Ectodermal cell (in vitro differentiated cells): Measurements from ENCODE around the gene CFAP100.

ENCODE experiments used
- H3K27ac ChIP-seq: 2 replicates; pipeline ENCODE4 v1.7.0; 2013; ENCODE audit warnings: mild to moderate bottlenecking, low read depth, low read length; ENCODE audit not compliant: insufficient read depth, poor library complexity, severe bottlenecking
- H3K27me3 ChIP-seq: 2 replicates; pipeline ENCODE4 v1.7.0; 2013; ENCODE audit warnings: mild to moderate bottlenecking, low read length; ENCODE audit not compliant: insufficient read depth, control insufficient read depth, poor library complexity, severe bottlenecking
- H3K36me3 ChIP-seq: one replicate; pipeline ENCODE4 v1.7.0; 2013; ENCODE audit warnings: low read length; ENCODE audit not compliant: control insufficient read depth, insufficient read depth
- H3K4me1 ChIP-seq: one replicate; pipeline ENCODE4 v1.7.0; 2013; ENCODE audit warnings: low read length; ENCODE audit not compliant: control insufficient read depth, insufficient read depth
- H3K4me3 ChIP-seq: 2 replicates; pipeline ENCODE4 v1.7.0; 2013; ENCODE audit warnings: low read depth, low read length, control low read depth; ENCODE audit not compliant: insufficient read depth
- H3K9me3 ChIP-seq: 2 replicates; pipeline ENCODE4 v1.7.0; 2013; ENCODE audit warnings: mild to moderate bottlenecking, low read length, moderate library complexity; ENCODE audit not compliant: control insufficient read depth
- WGBS, 2 experiments: methylation state at CpG; one replicate each; pipeline ENCODE4 v1.1.7; 2013; ENCODE audit warnings: missing lambda C conversion rate in 2 of 2; 5-methylcytosine and 5-hydroxymethylcytosine counted together

CFAP100 gene

GRCh38 chr3:126442094-126442855 is 47.6 kb downstream of the CFAP100 start:
- WGBS, 2 experiments, result 96 to 97% methylated on average over 13 of the region's 13 CpGs
- Histone ChIP-seq H3K4me3 (no peak overlapping the region), H3K27me3 (no peaks in the 10 kb centered on the region), H3K9me3 (no peaks in the 10 kb centered on the region), H3K4me1 (peaks cover 26% of the 10 kb centered on the region), H3K27ac (no peak overlapping the region), H3K36me3 (no peaks in the 10 kb centered on the region)

- H3K9me3 ChIP-seq, result no peaks in the 10 kb centered on the region
- H3K27ac ChIP-seq, result no peak overlapping the region
- H3K36me3 ChIP-seq, result no peaks in the 10 kb centered on the region
- H3K27me3 ChIP-seq, result no peaks in the 10 kb centered on the region
- 86 to 88% methylated on average over 3 of the region's 3 CpGs for WGBS, 2 experiments
- no peak overlapping the region for H3K4me3 ChIP-seq
- peaks cover 26% of the 10 kb centered on the region for H3K4me1 ChIP-seq
Measured at GRCh38 chr3:126442856-126443242, 48.1 kb downstream of the CFAP100 start.

- Histone ChIP-seq H3K36me3 (peaks cover 4% of the 10 kb centered on the region), H3K4me1 (peaks cover 15% of the 10 kb centered on the region), H3K9me3 (no peaks in the 10 kb centered on the region), H3K27ac (no peak overlapping the region), H3K27me3 (no peaks in the 10 kb centered on the region), H3K4me3 (no peak overlapping the region)
- WGBS, 2 experiments, result 92 to 95% methylated on average over 5 of the region's 5 CpGs
Measured at GRCh38 chr3:126445506-126445905, 50.8 kb downstream of the CFAP100 start.

DNA sequence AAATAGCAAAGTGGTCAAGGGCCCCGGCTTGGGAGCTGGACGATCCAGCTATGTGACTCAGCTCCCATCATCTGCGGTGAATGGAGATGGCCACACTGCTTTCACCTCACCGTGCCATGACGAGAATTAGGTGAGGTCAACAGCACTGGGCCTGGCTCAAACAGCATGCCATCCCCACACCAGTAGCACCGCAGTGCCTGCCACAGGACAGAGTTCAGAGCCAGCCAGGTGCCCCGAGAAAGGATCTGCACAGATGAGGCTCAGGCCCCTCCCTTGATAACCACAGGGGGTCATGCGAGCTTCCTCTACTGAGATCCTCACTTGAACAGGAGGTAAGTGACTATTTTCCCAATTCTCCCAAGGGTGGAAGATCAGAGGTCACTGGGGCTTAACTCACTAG is 51.6 kb downstream of the CFAP100 start:
- H3K36me3 ChIP-seq, result peaks cover 4% of the 10 kb centered on the region
- H3K27me3 ChIP-seq, result no peaks in the 10 kb centered on the region
- H3K9me3 ChIP-seq, result no peaks in the 10 kb centered on the region
- WGBS, 2 experiments, result 85 to 90% methylated on average over 8 of the region's 8 CpGs
- no peak overlapping the region for H3K4me3 ChIP-seq
- H3K27ac ChIP-seq, result no peak overlapping the region
- peaks cover 7% of the 10 kb centered on the region for H3K4me1 ChIP-seq

GRCh38 chr3:126446791-126447190 is 52.1 kb downstream of the CFAP100 start:
- no peaks in the 10 kb centered on the region for H3K9me3 ChIP-seq
- no peaks in the 10 kb centered on the region for H3K27me3 ChIP-seq
- peaks cover 4% of the 10 kb centered on the region for H3K36me3 ChIP-seq
- H3K4me3 ChIP-seq, result no peak overlapping the region
- H3K4me1 ChIP-seq, result peaks cover 2% of the 10 kb centered on the region
- 41 to 52% methylated on average over 1 to 2 of the region's 2 CpGs for WGBS, 2 experiments
- no peak overlapping the region for H3K27ac ChIP-seq

DNA sequence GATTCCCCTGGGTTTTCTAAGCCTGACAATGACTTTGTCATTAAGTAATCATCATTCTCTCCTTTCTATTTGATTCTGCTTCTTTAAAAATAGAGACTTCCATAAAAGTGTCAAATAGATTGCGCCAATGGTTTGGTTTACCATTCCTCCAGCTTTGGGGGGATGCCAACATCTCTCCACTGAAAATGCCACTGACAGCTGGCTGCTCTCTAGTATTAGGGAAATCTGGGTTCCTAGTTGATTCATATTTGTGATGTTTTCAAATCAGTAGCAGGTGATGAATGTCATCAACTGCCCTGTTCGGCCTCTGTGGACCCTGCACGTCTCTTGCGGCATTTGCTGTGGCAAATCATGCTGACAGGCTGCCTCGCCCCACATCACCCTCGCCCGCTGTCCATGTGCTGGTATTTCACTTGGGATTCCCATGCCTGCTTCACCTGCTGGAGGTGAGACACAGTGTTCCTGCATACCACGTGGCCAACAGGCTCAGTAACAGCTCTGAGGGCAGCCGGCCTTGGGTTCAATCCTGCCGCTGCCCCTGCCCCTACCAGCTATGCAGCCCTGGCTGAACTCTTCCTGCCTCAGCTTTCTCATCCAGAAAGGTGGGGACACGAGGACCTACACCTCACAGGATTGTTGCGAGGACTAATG is 52.9 kb downstream of the CFAP100 start:
- Histone ChIP-seq H3K4me3 (no peak overlapping the region), H3K27ac (no peak overlapping the region)

DNA sequence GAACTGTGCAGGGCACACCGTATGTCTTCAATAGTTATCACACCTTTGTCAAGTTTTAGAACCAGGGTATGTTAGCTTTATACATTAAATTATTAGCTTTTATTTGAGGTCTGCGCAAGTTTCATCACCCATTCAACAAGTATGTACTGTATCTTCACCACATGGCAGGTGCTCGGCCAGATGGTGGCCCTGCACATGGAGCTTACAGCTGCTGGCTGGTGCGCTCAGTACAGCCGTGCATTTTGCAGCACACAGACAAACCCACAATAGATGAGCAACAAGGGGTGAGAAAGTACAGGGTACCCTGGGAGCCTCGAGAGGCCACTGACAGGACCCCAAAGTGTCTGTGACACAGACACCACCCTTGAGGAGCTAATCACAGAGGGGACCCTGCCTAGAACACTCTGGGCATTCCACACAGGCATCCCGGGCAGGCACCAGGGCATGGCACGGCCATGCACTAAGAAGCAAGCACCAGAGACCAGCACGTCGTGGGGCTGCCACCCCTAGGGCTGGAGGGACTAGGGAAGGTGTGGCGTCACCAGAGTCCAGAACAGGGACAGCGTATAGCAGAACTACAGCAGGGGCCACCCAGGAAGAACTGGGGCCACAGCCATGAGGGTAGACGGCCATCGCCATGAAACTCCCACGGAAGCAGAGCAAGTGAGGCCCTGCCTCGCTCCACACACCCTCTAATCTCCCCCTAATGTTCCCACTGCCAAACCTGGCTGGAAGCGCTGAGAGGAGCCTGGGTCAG is 53.6 kb downstream of the CFAP100 start:
- H3K27ac ChIP-seq, result no peak overlapping the region
- H3K4me3 ChIP-seq, result no peak overlapping the region
- no peaks in the 10 kb centered on the region for H3K9me3 ChIP-seq
- peaks cover 4% of the 10 kb centered on the region for H3K36me3 ChIP-seq
- WGBS, 2 experiments, result 95 to 96% methylated on average over 17 of the region's 17 CpGs
- H3K27me3 ChIP-seq, result no peaks in the 10 kb centered on the region
- no peaks in the 10 kb centered on the region for H3K4me1 ChIP-seq

More for the DNA sequence above, 52.9 kb downstream of the CFAP100 start:
- no peaks in the 10 kb centered on the region for H3K9me3 ChIP-seq
- WGBS, 2 experiments, result 90 to 94% methylated on average over 12 of the region's 12 CpGs
- no peaks in the 10 kb centered on the region for H3K27me3 ChIP-seq
- H3K4me1 ChIP-seq, result no peaks in the 10 kb centered on the region
- H3K36me3 ChIP-seq, result peaks cover 4% of the 10 kb centered on the region

DNA sequence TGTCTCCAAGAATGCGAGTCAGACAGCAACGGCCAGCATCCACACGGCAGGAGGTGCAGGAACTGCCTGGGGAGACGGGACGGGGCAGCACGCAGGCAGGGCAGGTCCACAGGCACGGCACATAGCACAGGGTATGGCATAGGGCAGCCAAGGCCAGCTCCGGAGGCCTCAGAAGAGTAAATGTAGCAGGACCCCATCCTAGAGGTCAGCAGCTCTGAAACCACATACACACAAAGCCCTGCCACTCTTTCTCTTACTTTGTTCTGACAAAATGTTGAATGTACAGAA is 54.1 kb downstream of the CFAP100 start:
- Histone ChIP-seq H3K4me3 (no peak overlapping the region), H3K9me3 (no peaks in the 10 kb centered on the region), H3K36me3 (peaks cover 4% of the 10 kb centered on the region), H3K27me3 (no peaks in the 10 kb centered on the region), H3K27ac (no peak overlapping the region), H3K4me1 (no peaks in the 10 kb centered on the region)
- 88 to 89% methylated on average over 8 of the region's 8 CpGs for whole genome bisulfite sequencing, 2 experiments

GRCh38 chr3:126449621-126450051 is 54.9 kb downstream of the CFAP100 start:
- Histone ChIP-seq H3K27ac (no peak overlapping the region), H3K36me3 (peaks cover 4% of the 10 kb centered on the region), H3K27me3 (no peaks in the 10 kb centered on the region), H3K9me3 (no peaks in the 10 kb centered on the region), H3K4me1 (no peaks in the 10 kb centered on the region), H3K4me3 (no peak overlapping the region)
- 90 to 93% methylated on average over 11 of the region's 11 CpGs for WGBS, 2 experiments

- Histone ChIP-seq H3K9me3 (no peaks in the 10 kb centered on the region), H3K27me3 (no peaks in the 10 kb centered on the region), H3K36me3 (peaks cover 4% of the 10 kb centered on the region), H3K27ac (no peak overlapping the region), H3K4me1 (no peaks in the 10 kb centered on the region), H3K4me3 (no peak overlapping the region)
- 81 to 85% methylated on average over 9 of the region's 9 CpGs for WGBS, 2 experiments
Measured at GRCh38 chr3:126450219-126450618, 55.5 kb downstream of the CFAP100 start.
